ENCODE data around the gene ZBTB11. TPM values are rescaled to one million over a fixed set of nuclear protein-coding genes. Genes with fewer than 3 reads are reported as not detected.

Gene ZBTB11
- 13.5 and 17.3 TPM in 2 replicates for total RNA-seq (ENCODE audit: low replicate concordance)

GRCh38 chr3:101676765-101677435 is at the start of gene ZBTB11:
Gene ZBTB11, minus strand, starts transcription at chr3:101677132. Its CDS starts 218 bp downstream, at chr3:101676914.

GRCh38 chr3:101724329-101725193 is 47.6 kb upstream of the ZBTB11 start, which contains the start of gene CEP97:
Gene CEP97, plus strand, starts transcription at chr3:101724614. Its CDS starts 63 bp downstream, at chr3:101724677.

Other genes starting within 250 kb of the ZBTB11 start
- 7.5 and 9.8 TPM in 2 replicates for gene SENP7, start 163.9 kb downstream of the ZBTB11 start, total RNA-seq (ENCODE audit: low replicate concordance)
- 5.3 and 17.8 TPM in 2 replicates for gene TRMT10C, start 115.3 kb downstream of the ZBTB11 start, total RNA-seq (ENCODE audit: low replicate concordance)
- gene PCNP, start 103.0 kb downstream of the ZBTB11 start, total RNA-seq (ENCODE audit: low replicate concordance) = 33.1 and 75.9 TPM in 2 replicates
- 652 and 2,577 TPM in 2 replicates for gene RPL24, start 9.6 kb upstream of the ZBTB11 start, total RNA-seq (ENCODE audit: low replicate concordance)
- gene CEP97, start 47.5 kb upstream of the ZBTB11 start, total RNA-seq (ENCODE audit: low replicate concordance) = 8.6 and 9.7 TPM in 2 replicates
- gene NXPE3, start 102.1 kb upstream of the ZBTB11 start, total RNA-seq (ENCODE audit: low replicate concordance) = 20.1 and 20.4 TPM in 2 replicates
- 19.8 and 38.4 TPM in 2 replicates for gene NFKBIZ, start 172.4 kb upstream of the ZBTB11 start, total RNA-seq (ENCODE audit: low replicate concordance)

Measured in smooth muscle cell of the coronary artery (primary cell).